ENCODE measurements around the gene DNAH2. TPM values are rescaled to one million over a fixed set of nuclear protein-coding genes. Genes with fewer than 3 reads are reported as not detected.
A peak's percentile ranks its signal among the peaks of the same experiment; 100 is the strongest.

Gene DNAH2
- total and polyA plus RNA-seq, 11 donors, result 0.02 to 0.56 (median 0.05) TPM; not detected in 4

DNA sequence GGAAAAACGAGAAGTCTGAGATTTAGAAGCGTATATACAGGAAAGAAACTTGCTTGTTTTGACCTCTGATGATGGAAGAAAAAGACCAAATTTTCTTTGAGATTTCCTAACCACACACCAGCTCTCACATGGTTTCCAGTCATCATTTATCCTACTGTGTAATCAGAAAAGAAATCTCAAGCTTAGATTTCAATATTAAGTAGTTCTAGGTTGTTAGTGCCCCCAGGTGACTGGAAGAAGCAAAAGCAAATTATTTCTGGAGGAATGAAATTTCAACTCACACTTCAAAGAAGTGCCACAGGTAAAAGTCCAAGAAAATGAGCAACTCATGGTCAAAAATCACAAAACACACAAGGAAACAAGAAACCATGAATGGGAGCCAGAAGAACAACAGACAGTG is 64.7 kb downstream of the DNAH2 start:
- no peaks in the 10 kb centered on the region for H3K36me3 ChIP-seq
- no peaks in the 10 kb centered on the region for H3K4me1 ChIP-seq
- ATAC-seq (no peak), DNase-seq (no peak)
- H3K27ac ChIP-seq, result no peak overlapping the region
- no peaks in the 10 kb centered on the region for H3K9me3 ChIP-seq
- WGBS, 4 donors, result 52 to 67% (median 62%) methylated on average over 2 of the region's 2 CpGs
- H3K4me3 ChIP-seq, result no peak overlapping the region
- H3K27me3 ChIP-seq, result peaks cover 0 to 16% (median 0%) of the 10 kb centered on the region in 9 donors
- intact Hi-C loops (cut with DNase I), result no loop called here
- TF ChIP-seq POLR2A (IDR thresholded peaks at IDR 0.05), result no peak
- TF ChIP-seq, protein P1, sequence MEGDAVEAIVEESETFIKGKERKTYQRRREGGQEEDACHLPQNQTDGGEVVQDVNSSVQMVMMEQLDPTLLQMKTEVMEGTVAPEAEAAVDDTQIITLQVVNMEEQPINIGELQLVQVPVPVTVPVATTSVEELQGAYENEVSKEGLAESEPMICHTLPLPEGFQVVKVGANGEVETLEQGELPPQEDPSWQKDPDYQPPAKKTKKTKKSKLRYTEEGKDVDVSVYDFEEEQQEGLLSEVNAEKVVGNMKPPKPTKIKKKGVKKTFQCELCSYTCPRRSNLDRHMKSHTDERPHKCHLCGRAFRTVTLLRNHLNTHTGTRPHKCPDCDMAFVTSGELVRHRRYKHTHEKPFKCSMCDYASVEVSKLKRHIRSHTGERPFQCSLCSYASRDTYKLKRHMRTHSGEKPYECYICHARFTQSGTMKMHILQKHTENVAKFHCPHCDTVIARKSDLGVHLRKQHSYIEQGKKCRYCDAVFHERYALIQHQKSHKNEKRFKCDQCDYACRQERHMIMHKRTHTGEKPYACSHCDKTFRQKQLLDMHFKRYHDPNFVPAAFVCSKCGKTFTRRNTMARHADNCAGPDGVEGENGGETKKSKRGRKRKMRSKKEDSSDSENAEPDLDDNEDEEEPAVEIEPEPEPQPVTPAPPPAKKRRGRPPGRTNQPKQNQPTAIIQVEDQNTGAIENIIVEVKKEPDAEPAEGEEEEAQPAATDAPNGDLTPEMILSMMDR (IDR thresholded peaks at IDR 0.05), result no peak

DNA sequence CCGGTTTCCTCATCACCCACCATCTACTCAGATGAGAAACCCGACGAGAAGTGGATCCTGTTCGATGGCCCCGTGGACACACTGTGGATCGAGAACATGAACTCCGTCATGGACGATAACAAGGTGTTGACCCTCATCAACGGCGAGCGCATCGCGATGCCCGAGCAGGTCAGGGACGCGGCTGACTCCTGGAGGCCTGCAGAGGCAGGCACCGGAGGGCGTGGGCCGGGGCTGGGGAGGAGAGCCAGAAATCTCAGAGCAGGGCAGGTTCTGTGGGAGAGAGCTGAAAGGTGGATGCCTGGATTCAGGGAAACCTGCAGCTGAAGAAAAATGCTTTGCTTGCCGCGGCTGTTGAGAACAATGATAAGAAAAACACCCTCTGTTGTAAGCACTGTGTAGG is 69.3 kb downstream of the DNAH2 start:
- ATAC-seq, result peak in 1 of 4 donors; percentile 20
- TF ChIP-seq, protein P1 (IDR thresholded peaks at IDR 0.05), result no peak
- TF ChIP-seq POLR2A (IDR thresholded peaks at IDR 0.05), result no peak
- 73 to 84% (median 76%) methylated on average over 21 of the region's 21 CpGs for WGBS, 4 donors

DNA sequence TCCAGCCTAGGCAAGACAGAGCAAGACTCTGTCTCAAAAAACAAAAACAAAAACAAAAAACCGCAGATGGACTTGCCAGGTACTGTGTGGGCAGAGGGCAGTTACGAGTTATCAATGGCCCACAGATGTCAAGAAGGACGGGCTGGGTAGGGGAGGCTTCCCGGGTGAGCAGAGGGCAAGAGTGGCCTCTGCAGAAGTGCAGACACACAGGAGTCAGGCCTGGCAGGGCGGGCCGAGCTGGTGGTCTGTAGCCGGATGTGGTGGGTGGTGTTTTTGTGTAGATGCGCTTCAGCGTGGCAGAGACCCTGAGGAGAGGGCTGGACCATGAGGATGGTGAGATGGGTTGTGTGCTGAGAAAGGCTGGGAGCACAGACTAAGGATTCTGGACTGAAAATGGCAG is 71.6 kb downstream of the DNAH2 start:
- H3K27ac ChIP-seq, result no peak overlapping the region
- H3K27me3 ChIP-seq, result no peaks in the 10 kb centered on the region
- no peaks in the 10 kb centered on the region for H3K9me3 ChIP-seq
- no peaks in the 10 kb centered on the region for H3K4me1 ChIP-seq
- no peak for TF ChIP-seq POLR2A (IDR thresholded peaks at IDR 0.05)
- TF ChIP-seq, protein P1 (IDR thresholded peaks at IDR 0.05), result no peak
- WGBS, 4 donors, result 72 to 91% (median 86%) methylated on average over 9 of the region's 9 CpGs
- ATAC-seq, result no peak
- intact Hi-C loops (cut with DNase I), result no loop called here
- no peaks in the 10 kb centered on the region for H3K36me3 ChIP-seq
- no peak overlapping the region for H3K4me3 ChIP-seq
- no peak for DNase-seq

More for the DNA sequence above, 69.3 kb downstream of the DNAH2 start:
- Histone ChIP-seq H3K4me3 (no peak overlapping the region), H3K9me3 (no peaks in the 10 kb centered on the region), H3K27ac (no peak overlapping the region), H3K36me3 (no peaks in the 10 kb centered on the region), H3K27me3 (peaks cover 0 to 5% (median 0%) of the 10 kb centered on the region in 9 donors), H3K4me1 (no peaks in the 10 kb centered on the region)
- intact Hi-C loops (cut with DNase I), result no loop called here
- no peak for DNase-seq

DNA sequence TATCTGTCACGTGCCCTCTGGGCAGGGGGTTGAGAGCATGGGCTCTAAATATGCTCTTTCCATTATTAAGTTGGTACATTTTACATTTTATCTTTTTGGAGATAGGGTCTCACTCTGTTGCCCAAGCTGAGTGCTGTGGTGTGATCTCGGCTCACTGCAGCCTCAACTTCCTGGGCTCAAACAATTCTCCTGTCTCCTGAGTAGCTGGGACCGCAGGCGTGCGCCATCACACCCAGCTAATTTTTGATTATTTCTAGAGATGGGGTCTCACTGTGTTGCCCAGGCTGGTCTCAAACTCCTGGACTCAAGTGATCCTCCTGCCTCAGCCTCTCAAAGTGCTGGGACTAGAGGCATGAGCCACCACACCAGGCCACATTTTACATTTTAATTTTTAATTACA is 72.6 kb downstream of the DNAH2 start:
- intact Hi-C loops (cut with DNase I), result no loop called here
- H3K4me1 ChIP-seq, result no peaks in the 10 kb centered on the region
- WGBS, 4 donors, result 85 to 95% (median 91%) methylated on average over 5 of the region's 5 CpGs

More for the DNA sequence above, 72.6 kb downstream of the DNAH2 start:
- H3K4me3 ChIP-seq, result no peak overlapping the region
- H3K9me3 ChIP-seq, result no peaks in the 10 kb centered on the region
- DNase-seq (no peak), ATAC-seq (no peak)
- no peaks in the 10 kb centered on the region for H3K36me3 ChIP-seq
- no peak for TF ChIP-seq POLR2A (IDR thresholded peaks at IDR 0.05)
- TF ChIP-seq, protein P1 (IDR thresholded peaks at IDR 0.05), result no peak
- no peak overlapping the region for H3K27ac ChIP-seq
- H3K27me3 ChIP-seq, result no peaks in the 10 kb centered on the region
